Stimulated activated CD8-positive, alpha-beta memory T cell treated with anti-CD3 and anti-CD28 coated beads, Interleukin-4, amount 100 ng/mL, for 4 hours (primary cell): Measurements from ENCODE around the gene FIZ1.
"Not testable (repeated sequence)": the region's sequence is repeated elsewhere in the genome, so short reads cannot be mapped to it uniquely, and the experiment has no call there.

Source experiments
- DNase-seq, 2 donors: peaks; one replicate each; pipeline ENCODE4 v3.0.0-alpha.2; 2020; ENCODE audit warnings: low read depth in 2 of 2, low spot score in 1 of 2

FIZ1 gene

DNA sequence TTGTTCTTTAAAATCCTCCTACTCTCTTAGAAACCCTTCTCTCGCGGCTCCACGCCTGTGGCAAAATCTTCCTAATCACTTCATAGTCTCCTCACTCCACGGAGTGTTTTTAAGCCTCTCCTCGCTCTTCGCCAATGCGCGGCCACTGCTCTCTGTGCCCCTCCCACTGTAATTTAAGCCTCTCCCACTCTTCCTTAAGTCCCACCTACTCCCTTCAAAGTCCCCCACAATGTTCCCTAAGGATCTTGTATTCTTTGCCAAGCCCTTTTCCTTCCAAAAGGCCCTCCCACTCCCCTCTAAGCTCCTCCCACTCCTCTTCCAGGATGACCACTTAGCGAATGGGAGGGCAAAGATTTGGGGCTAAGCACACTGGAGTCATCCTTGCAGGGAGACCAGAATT is 1.3 kb downstream of the FIZ1 start:
- no peak for DNase-seq

DNA sequence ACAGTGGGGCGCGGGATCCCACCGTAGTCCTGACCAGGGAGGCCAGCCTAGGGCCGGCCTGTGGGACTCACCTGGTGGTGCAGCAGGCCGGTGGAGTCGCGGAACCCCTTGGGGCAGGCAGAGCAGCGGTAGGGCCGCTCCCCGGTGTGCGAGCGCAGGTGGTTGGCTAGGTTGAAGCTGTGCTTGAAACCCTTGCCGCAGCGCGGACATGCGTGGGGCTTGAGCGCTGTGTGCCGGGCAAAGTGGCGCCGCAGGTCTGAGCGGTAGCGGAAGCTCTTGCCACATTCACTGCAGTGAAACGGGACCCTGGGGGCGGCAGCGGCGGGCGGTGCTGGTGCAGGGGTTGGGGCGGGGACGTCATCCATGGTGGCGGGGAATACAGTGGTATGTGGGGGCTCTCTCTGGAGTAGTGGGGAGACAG is 1.8 kb downstream of the FIZ1 start:
- no peak for DNase-seq

DNA sequence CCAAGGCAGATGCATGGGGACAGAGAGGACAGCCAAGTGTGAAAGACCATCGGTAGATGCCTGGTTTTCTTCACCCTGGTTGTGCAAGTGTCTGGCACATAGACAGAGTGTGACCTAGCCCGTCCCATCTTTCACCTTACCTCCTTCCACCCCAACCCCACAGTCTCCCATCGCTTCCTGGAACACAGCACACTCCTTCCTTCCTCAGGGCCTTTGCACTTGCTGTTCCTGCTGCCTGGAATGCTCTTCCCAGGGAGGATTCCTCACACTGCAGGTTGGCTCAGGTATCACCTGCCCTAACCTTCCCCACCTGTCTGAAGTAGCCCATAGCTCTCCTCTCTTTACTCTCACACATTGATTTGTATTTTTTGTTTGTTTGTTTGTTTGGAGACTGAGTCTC is 3.0 kb downstream of the FIZ1 start:
- no peak for DNase-seq

DNA sequence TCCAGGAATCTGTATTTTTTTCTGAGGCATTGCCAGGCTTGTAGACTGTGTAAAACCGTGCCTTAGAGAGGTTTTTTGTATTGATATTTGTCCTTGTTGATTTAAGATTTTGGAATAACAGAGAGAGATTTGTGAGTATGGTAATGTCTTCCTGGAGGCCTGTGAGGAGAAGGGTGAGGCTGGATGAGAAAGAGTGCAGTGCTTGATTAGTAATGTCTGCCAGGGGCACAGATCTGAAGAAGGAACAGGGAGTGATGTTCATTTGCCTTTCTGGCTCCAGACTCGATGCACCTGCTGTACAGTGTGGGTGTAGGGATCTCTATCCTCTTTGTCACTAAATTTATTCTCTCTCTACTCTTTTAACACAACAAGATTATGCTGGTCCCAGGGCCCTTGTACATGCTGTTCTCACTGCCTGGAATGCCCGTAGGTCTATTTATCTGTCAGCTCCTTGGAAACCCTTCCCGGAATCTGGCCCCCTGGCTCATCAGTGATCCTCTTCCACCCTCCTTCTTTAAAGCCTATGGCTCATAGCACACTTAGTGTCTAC is 4.2 kb downstream of the FIZ1 start:
- no peak for DNase-seq

DNA sequence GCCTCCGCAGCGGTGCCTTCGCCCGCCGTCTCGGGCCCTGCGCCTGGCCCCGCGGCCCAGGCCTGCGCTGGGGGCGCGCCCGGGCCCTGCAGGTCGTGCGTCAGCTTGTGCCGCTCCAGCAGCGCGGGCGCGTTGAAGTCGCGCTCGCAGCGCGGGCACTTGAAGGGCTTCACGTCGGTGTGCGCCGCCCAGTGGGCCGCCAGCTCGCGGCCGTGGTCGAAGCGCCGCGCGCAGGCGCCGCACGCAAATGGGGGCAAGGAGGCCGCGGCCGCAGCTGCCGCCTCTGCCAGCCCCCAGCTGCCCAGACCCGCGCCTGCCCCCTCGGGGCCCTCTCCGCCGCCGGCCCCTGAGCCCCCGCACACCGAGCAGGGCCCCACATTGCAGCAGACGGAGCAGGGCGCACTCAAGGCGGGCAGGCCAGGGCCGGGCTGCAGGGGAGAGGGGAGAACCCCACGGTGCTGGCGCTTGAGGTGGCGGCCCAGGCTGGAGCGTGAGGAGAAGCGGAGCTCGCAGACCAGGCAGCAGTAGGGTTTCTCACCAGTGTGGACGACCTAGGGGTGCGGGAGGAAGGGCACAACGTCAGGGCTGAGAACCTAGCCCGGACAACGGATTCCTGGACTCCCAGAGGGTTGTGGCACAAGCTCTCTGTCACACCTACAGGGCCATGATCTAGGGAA is 6.1 kb downstream of the FIZ1 start:
- DNase-seq: no peak

DNA sequence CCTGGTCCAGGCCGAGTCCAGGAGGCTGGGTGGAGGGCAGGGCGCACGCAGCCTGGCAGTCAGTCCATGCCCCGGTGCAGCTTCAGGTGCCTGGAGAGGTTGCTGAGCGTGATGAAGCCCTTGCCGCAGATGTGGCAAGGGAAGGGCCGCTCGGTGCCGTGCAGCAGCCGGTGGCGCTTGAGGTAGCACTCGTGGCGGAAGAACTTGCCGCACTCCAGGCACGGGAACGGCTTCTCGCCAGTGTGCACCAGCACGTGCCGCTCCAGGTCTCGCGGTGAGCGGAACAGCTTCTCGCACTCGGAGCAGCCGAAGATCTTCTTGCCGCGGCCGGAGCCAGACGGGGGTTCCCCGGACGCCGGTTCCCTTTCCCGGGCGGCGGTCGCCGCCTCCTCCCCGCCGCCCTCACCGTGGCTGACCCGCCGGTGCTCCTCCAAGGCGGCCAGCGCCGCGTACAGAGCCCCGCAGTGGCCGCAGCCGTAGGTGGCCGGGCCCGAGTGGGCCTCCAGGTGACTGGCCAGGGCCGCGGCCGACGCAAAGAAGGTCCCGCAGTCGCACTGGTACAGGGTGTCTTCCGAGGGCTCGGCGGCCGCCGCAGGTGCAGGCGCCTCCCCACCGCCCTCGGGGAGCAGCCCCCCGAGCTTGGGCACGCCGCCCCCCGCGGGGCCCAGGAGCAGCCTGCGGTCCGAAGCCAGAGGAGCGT is 6.8 kb downstream of the FIZ1 start:
- DNase-seq: no peak

DNA sequence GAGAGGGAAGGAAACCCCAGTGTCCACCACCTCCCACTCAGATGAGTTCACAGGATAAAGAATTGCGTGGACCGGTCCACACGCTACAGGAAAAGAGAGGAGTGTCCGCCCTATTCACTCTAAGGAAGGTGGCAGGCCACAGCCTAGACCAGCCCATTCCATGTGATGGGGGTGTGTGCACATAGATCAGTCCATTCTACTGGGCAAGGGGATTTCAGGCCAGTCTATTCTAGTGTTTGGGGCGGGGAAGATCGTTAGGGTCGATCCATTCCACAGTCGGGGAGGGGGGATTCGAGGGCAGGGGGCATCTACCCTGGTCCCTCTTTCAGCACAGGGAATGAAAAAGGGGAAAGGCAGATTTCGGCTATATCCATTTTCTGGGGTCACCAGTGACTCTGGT is 7.8 kb downstream of the FIZ1 start:
- DNase-seq: no peak

DNA sequence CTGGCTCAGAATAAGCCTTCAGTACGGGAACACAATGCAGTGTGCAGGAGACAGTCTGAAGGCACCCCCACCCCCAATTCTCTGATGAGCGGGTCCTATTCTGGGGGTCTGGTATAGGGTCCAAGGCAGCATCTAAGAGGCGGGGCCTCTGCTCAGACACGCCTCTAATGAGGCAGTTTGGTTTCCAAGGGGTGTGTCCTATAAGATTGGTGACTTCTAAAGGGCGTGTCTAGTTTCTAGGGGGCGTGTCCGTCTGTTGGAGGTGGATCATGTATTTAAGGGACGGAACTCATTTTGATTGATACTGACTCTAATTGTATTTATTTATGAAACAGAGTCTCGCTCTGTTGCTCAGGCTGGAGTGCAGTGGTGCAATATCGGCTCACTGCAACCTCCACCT is 8.7 kb downstream of the FIZ1 start:
- DNase-seq: no peak

DNA sequence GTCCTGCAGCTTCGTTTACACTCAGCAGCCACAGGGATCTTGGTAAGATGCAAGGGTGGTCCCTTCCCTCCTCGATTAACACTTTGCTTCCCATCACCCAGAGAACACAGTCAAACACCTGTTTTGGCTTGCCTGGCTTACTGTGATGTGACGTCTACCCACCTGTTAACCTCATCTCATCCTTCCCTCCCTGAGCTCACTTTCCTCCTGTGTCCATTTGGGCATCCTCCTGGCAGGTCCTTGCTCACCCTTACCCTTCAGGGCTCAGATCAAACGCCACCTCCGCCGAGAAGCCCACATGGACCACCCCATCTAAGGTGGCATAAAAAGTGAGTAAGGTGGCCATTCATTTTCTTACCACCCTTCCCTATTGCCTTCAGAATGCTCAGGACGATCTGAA is 9.2 kb downstream of the FIZ1 start:
- no peak for DNase-seq

DNA sequence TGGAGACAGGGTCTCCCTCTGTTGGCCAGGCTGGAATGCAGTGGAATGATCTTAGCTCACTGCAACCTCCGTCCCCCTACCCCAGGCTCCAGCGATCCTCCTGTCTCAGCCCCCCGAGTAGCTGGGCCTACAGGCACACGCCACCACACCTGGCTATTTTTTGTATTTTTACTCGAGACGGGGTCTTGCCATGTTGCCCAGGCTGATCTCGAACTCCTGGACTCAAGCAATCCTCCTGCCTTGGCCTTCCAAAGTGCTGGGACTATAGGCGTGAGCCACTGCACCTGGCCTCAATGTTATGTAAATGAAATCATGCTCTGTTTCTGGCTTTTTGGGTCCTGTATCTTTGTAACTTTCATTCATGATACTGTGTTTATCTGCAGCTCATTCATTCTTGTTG is 10.6 kb downstream of the FIZ1 start:
- DNase-seq: no peak

DNA sequence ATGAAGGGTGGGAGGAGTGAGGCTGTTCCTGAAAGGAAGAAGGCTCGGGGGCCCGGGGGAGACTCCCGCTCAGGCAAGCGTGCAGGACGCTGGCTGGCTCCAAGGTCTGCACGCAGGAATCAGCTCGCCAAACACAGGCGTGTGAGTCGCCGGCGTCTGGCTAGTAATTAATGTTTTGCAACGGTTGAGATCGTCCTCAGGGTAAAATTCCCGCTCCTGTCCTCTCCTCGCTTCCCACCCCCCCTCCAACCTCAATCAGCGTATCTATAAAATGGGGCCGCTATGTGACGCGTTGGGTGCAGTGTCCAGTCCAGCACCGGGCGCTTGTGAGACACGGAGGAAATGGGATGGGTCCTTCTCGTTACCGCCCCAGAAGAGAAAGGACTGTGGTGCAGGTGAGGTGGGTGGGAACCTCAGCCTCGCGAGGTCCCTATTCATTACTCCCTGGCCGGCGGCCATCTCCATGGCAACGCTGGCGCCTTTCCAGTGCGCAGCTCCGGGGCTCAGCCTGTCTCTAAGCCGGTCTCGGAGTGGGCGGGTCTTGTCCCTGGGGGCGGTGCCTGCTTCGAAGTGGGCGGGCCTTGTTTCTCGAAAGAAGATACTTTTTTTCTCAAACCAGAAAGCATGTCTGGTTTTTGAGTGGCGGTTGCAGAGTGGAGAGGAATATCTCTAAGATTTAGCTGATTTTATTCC is 12.2 kb downstream of the FIZ1 start:
- peak; percentile 81 to 85 for DNase-seq

DNA sequence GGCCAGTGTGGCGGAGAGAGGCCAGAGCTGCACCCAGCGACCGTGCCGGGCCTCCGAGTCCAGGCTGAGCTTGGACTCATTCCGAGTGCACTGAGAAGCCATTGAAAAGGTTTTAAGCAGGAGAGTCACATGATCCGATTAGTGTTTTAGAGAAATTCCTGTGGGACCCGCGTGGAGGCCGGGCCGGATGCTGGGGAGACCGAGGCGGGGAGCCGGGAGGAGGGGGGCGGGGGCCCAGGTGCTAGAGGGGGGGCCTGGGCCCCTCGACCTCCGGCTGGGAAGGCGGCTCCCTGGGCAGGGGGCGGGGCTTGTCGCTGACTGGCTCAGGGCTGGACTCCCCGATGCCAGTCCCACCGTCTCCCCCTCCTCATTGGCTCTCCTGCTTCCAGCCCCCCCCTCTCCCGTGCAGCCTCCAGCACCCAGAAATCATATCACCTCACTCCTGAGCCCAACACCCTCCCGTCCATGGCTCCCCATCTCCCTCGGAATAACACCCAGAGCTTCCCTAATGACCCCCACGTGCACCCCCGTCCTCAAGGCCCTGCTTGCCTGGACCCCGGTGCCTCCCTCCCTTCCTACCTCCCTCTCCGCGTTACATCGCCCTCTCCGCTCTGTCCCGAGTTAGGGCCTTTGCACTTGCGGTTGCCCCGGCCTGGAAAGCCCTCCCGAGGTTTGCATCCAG is 13.5 kb downstream of the FIZ1 start:
- no peak for DNase-seq

DNA sequence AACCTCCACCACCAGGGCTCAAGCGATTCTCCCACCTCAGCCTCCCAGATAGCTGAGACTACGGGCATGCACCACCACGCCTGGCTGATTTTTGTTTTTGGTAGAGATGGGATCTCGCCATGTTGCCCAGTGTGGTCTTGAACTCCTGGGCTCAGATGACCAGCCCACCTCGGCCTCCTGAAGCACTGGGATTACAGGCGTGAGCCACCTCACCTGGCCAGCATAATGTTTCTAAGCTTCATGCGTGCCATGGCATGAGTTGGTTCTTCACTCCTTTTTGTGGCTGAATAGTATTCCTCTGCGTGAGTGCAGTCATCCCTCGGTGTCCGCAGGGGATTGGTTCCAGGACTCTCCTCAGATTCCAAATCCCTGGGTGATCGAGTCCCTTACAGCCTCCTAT is 14.4 kb downstream of the FIZ1 start:
- DNase-seq: no peak

DNA sequence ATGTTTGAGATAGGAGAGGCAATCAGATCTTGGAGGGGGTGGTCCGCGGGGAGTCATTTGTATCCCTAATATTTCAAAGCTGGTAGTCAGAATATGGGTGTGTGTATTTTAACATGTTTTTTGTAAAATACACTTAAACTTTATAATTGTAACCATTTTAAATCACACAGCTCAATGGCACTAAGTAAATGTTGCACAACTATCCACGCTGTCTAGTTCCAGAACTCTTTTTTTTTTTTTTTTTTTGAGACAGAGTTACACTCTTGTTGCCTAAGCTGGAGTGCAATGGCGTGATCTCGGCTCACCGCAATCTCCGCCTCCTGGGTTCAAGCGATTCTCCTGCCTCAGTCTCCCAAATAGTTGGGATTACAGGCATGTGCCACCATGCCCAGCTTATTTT is 15.4 kb downstream of the FIZ1 start:
- DNase-seq: not testable (repeated sequence)

DNA sequence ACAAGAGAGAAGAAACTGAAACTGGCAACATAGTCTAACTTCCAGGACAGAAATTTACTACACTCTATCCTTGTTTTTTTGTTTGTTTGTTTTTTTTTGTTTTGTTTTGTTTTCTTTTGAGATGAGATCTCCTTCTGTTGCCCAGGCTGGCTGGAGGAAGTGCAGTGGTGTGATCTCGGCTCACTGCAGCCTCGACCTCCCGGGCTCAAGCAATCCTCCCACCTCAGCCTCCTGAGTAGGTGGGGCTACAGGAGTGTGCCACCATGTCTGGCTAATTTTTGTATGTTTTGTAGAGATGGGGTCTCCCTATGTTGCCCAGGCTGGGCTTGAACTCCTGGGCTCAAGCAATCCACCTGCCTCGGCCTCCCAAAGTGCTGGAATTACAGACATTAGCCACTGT is 17.0 kb downstream of the FIZ1 start:
- not testable (repeated sequence) for DNase-seq

DNA sequence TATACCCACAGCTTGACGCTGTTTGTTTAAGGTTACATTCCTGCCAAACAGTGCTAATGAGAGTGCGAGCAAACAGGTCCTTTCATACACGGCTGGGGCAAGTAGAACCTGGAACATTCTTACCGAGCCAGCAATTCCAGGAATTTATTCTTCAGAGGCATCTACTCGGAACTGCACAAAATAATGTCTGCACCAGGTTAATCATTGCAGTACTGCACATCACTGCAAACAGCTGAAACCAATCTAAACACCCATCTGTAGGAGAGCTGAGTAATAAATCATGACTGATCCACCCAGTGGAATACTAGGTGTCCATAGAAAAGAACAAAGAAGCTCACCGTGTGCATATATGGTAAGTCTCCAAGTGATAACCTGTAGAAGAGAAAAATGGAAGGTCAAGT is 17.5 kb downstream of the FIZ1 start:
- no peak for DNase-seq

DNA sequence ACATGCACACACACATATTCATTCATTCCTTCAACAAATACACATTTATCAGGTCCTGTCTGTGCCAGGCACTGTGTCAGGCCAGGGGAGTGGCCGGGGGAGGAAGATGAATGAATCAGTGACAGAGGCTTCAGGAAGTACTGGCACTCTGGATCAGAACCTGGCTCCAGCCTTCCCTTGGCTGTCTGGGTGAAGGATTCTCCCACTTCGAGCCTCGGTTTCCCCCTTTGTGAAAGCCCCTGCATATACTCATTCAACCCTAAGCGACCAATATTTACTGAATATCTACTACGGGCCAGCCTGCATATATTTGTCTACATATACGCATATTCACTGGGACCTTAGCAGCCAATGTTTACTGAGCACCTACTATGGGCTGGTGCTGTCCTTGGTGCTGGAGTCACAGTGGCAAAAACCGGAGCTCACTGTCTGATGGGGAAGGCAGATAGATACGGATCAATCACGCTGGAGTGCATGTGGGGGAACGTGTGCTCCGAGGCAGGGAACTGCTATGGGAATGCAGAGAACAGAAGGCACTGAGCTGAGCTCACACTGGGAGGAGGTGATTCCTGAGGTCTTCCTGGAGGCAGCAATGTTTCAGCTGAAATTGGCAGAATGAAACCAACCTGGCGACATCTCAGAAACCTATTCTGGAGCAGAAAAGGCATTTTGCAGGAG is 18.0 kb downstream of the FIZ1 start:
- DNase-seq: no peak

DNA sequence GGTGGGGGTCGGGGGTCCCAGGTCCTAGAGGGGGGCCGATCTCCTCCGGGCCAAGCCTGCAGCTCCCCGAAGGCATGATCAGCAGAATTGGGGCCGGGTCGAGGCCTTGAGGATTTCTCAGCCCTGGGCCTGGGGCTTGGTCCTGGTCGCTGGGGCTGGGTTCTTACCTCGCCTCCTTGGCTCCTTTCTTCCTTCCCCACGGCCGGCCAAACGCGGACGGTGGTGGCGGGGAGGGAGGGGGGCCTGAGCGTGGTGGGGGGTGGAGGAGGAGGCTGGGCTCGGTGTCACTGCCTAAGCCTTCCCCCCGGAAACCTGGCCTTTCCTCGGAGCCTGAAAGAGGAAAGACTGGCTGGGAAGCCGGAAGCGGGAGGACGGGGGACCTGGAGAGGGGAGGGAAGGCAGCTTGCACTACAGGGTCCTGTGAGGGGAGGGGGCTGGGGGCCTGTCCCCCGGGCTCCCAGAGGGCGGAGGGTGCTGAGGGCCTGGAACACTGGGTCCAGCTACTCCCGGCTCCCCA is 18.6 kb downstream of the FIZ1 start, which contains the start of gene ZNF579:
Gene ZNF579, minus strand, starts transcription at position 221 of the 517 bp plus-strand sequence. CDS start 1,209 bp downstream, outside the sequence.
- DNase-seq: peak; percentile 49 to 56

DNA sequence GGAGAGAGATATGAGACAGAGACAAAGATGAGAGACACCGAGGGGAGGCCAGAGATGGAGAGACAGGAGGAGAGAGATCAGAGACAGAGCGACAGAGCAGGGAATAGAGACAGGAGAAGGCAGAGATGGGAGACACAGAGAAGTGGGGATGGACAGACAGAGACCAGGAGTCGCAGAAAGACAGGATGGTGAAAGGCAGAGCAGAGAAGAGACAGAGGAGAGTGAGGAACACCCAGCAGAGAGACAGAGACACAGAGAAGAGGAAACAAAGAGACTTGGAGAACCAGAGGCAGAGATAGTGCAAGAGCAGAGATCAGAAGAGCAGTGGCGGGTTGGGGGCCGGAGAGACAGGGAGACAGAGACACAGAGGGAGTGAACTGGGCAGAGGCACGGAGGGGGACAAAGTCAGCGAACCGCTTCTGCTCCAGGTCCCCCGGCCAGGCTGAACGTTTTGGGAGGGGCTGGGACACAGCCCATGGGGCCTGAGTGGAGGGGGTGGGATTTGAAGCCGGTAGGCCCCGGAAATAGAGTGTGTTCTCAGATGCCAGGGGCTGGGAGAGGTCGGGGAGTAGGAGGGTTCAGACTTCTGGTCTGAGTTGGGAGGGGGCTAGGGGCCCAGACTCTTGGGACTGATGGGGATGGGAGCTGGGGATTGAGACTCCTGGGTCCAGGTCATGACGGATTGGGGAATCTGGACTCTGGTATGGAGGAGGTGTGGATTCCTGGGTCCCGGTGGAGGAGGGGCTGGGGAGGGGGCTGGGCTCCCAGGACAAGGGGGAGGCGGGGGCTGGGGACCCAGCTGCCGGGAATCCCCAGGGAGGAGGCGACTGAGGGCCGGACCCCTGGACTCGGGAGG is 19.3 kb downstream of the FIZ1 start:
- no peak for DNase-seq
